MM.1S (cell line): Measurements from ENCODE around the gene LIPE.

Experiments used
- DNase-seq: peaks from one replicate; pipeline ENCODE4 v3.0.0-alpha.2; 2015
- H2AFZ ChIP-seq: fragments of 300-600 bp; sonication (generic); 2 replicates; pipeline ENCODE4 v1.6.0; 2016; ENCODE audit warnings: antibody characterized with exemption, low read length
- H3F3A ChIP-seq: fragments of 300-600 bp; sonication (generic); 2 replicates; pipeline ENCODE4 v1.6.1; 2016; ENCODE audit warnings: mild to moderate bottlenecking, antibody characterized with exemption, low read length, moderate library complexity, mixed read lengths; ENCODE audit not compliant: insufficient read depth
- H3K27ac ChIP-seq: fragments of 300-600 bp; sonication (generic); 2 replicates; pipeline ENCODE4 v1.5.1; 2016; ENCODE audit warnings: mild to moderate bottlenecking, low read length
- H3K27me3 ChIP-seq: fragments of 300-600 bp; sonication (generic); replicated peaks from 2 replicates; pipeline ENCODE4 v1.6.0; 2016; ENCODE audit warnings: low read length; ENCODE audit not compliant: insufficient read depth
- H3K36me3 ChIP-seq: fragments of 300-600 bp; sonication (generic); replicated peaks from 2 replicates; pipeline ENCODE4 v1.6.1; 2016; ENCODE audit warnings: mild to moderate bottlenecking, low read length, mixed read lengths; ENCODE audit not compliant: insufficient read depth
- H3K4me1 ChIP-seq: fragments of 300-600 bp; sonication (generic); 2 replicates; pipeline ENCODE4 v1.6.1; 2016; ENCODE audit warnings: low read length, mixed read lengths
- H3K4me2 ChIP-seq: fragments of 300-600 bp; sonication (generic); 2 replicates; pipeline ENCODE4 v1.6.0; 2016; ENCODE audit warnings: low read depth, low read length
- H3K4me3 ChIP-seq: fragments of 300-600 bp; sonication (generic); 2 replicates; pipeline ENCODE4 v1.5.1; 2016; ENCODE audit warnings: low read length, mixed read lengths
- H3K79me2 ChIP-seq: fragments of 300-600 bp; sonication (generic); 2 replicates; pipeline ENCODE4 v1.6.1; 2016; ENCODE audit warnings: mixed run types, low read length, mixed read lengths
- H3K9ac ChIP-seq: fragments of 300-600 bp; sonication (generic); 2 replicates; pipeline ENCODE4 v1.6.1; 2016; ENCODE audit warnings: low read length, mixed read lengths
- H3K9me2 ChIP-seq: fragments of 300-600 bp; sonication (generic); replicated peaks from 2 replicates; pipeline ENCODE4 v1.6.1; 2016; ENCODE audit warnings: mild to moderate bottlenecking, low read length, mixed read lengths; ENCODE audit not compliant: insufficient read depth
- H3K9me3 ChIP-seq: fragments of 300-600 bp; sonication (generic); replicated peaks from 2 replicates; pipeline ENCODE4 v1.6.1; 2016; ENCODE audit warnings: mild to moderate bottlenecking, low read length, mixed read lengths; ENCODE audit not compliant: insufficient read depth
- H4K20me1 ChIP-seq: fragments of 300-600 bp; sonication (generic); 2 replicates; pipeline ENCODE4 v1.6.1; 2016; ENCODE audit warnings: mild to moderate bottlenecking, low read length, moderate library complexity, mixed read lengths; ENCODE audit not compliant: insufficient read depth
- CTCF ChIP-seq: fragments of 300-600 bp; sonication (generic); IDR thresholded peaks from 2 replicates; pipeline ENCODE4 v1.5.1; 2016; ENCODE audit warnings: antibody characterized with exemption, low read length, mixed read lengths
- EZH2 ChIP-seq: fragments of 300-600 bp; sonication (generic); optimal IDR thresholded peaks from 2 replicates; pipeline ENCODE3; 2017; ENCODE audit warnings: low read depth, mild to moderate bottlenecking, antibody characterized with exemption, low read length, mixed read lengths
- EZH2phosphoT487 ChIP-seq: fragments of 300-600 bp; sonication (generic); IDR thresholded peaks from 2 replicates; pipeline ENCODE4 v1.6.1; 2018; ENCODE audit warnings: antibody characterized with exemption, low read length

Gene LIPE

GRCh38 chr19:42368360-42368759, 58.8 kb downstream of the LIPE start:
- no peaks in the 10 kb centered on the region for H3K9me3 ChIP-seq
- no peaks in the 10 kb centered on the region for H3K27me3 ChIP-seq
- no peaks in the 10 kb centered on the region for H3K4me1 ChIP-seq
- H2AFZ ChIP-seq: no peak overlapping the region
- no peaks in the 10 kb centered on the region for H3F3A ChIP-seq
- no peak overlapping the region for H3K4me3 ChIP-seq
- H4K20me1 ChIP-seq: no peaks in the 10 kb centered on the region
- no peak for TF ChIP-seq CTCF
- TF ChIP-seq EZH2phosphoT487: no peak
- no peak for TF ChIP-seq EZH2
- H3K79me2 ChIP-seq: no peaks in the 10 kb centered on the region
- no peaks in the 10 kb centered on the region for H3K36me3 ChIP-seq
- no peak overlapping the region for H3K9ac ChIP-seq
- no peak overlapping the region for H3K27ac ChIP-seq
- H3K4me2 ChIP-seq: no peak overlapping the region
- H3K9me2 ChIP-seq: no peaks in the 10 kb centered on the region
- DNase-seq: no peak

GRCh38 chr19:42367929-42368328, 59.3 kb downstream of the LIPE start:
- no peaks in the 10 kb centered on the region for H3K4me1 ChIP-seq
- TF ChIP-seq EZH2phosphoT487 (no peak), CTCF (no peak), EZH2 (no peak)
- H3K9me3 ChIP-seq: no peaks in the 10 kb centered on the region
- no peak overlapping the region for H2AFZ ChIP-seq
- H3K4me2 ChIP-seq: no peak overlapping the region
- H3K9ac ChIP-seq: no peak overlapping the region
- H3K27ac ChIP-seq: no peak overlapping the region
- no peaks in the 10 kb centered on the region for H3K9me2 ChIP-seq
- no peaks in the 10 kb centered on the region for H3K27me3 ChIP-seq
- H3K4me3 ChIP-seq: no peak overlapping the region
- no peaks in the 10 kb centered on the region for H3F3A ChIP-seq
- H3K79me2 ChIP-seq: no peaks in the 10 kb centered on the region
- no peak for DNase-seq
- no peaks in the 10 kb centered on the region for H3K36me3 ChIP-seq
- H4K20me1 ChIP-seq: no peaks in the 10 kb centered on the region

- H3K9me2 ChIP-seq: no peaks in the 10 kb centered on the region
- H3K4me3 ChIP-seq: no peak overlapping the region
- no peak for DNase-seq
- no peaks in the 10 kb centered on the region for H3F3A ChIP-seq
- no peaks in the 10 kb centered on the region for H3K9me3 ChIP-seq
- no peak overlapping the region for H2AFZ ChIP-seq
- no peaks in the 10 kb centered on the region for H4K20me1 ChIP-seq
- H3K4me2 ChIP-seq: no peak overlapping the region
- no peaks in the 10 kb centered on the region for H3K79me2 ChIP-seq
- no peaks in the 10 kb centered on the region for H3K4me1 ChIP-seq
- H3K27ac ChIP-seq: no peak overlapping the region
- TF ChIP-seq CTCF: no peak
- TF ChIP-seq EZH2: no peak
- TF ChIP-seq EZH2phosphoT487: no peak
- no peaks in the 10 kb centered on the region for H3K27me3 ChIP-seq
- no peaks in the 10 kb centered on the region for H3K36me3 ChIP-seq
- no peak overlapping the region for H3K9ac ChIP-seq
Measured at GRCh38 chr19:42366673-42367072, 60.5 kb downstream of the LIPE start.
